GM18873 (cell line): ENCODE data around the gene FGF14.

Experiments
- ATAC-seq: cut with Tn5 transposase; IDR thresholded peaks from one replicate; pipeline ENCODE4 v1.9.1; 2021; ENCODE audit warnings: mild to moderate bottlenecking, moderate library complexity, moderate number of reproducible peaks; ENCODE audit not compliant: unreplicated experiment, low FRiP score

FGF14 gene

DNA sequence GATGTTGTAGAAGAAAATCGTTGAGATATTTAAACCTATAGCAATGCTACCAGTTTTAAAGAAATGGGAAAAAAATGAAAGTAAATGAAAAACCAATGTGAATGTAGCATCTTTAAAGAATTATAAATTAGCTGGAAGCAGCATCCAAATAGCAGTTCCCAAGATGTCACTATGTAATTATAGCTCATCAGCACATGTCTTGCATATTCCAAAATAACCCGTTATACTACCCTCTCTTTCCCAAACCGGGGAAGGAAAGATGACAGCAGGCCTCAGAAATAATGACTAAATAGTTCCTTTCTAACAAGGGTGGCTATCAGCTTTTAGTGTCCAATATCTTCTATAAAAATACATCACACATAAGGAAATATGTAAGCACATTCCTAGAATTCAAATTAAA, 140.5 kb downstream of the FGF14 start:
- ATAC-seq, result no peak

DNA sequence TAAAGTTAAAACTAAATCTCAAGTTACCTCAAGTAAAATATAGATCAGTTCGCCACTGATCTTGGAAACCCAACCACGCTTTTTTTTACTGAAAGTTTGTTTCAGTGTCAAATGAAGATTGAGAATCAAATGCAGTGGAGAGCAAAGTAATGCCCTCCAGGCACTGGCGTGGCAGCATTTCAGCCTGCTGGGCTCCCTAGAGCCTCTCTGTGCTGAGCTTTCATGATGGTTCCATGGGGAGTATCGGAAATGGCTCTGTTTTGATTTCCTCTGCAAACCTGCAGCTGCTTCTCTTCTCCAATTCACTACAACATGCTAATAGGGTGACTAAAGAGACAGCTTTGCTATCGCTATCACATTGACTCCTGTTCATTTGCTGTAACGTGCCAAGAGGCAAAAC, 141.6 kb downstream of the FGF14 start:
- ATAC-seq, result no peak

DNA sequence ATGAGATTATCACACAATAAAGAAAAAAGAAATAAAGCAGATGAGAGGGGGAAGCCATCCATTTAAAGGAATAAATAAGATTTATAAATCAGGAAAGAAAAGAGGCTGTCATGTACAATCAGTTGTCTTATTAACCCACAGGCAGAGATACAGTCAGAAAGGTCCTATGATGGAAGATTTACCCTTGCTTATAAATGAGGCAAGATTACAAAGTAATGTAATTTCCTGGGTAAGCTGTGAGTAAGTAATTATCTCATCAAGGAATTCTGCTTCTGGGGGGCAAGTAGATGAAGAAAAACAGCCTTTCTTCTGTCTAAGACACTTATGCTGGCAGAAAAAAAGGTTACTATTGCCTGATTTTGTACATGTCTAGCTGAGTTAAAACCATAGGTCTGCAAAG, 146.4 kb downstream of the FGF14 start:
- ATAC-seq, result no peak

DNA sequence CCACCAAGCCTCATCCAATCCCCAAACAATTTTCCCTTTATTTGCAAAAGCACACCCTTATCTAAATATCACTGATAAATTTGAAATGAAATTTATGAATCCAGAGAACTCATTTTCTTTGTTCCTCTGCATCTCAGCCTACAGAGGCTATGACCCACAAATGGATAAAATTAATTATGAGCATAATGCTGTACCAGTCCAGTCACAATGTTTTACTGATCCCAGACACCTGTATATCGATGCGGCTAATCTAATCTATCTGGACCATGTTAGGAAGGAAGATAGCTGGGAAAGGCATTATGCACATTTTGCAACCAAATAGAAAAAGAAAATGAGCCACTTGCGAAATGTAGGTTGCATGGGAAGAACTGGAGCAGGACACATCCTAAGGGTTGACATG, 150.0 kb downstream of the FGF14 start:
- ATAC-seq, result no peak

GRCh38 chr13:102250448-102250847, 151.4 kb downstream of the FGF14 start:
- no peak for ATAC-seq

- ATAC-seq, result no peak
These were observed 157.1 kb downstream of the FGF14 start for GRCh38 chr13:102244607-102245227.

GRCh38 chr13:102240110-102240509, 161.7 kb downstream of the FGF14 start:
- ATAC-seq, result no peak

DNA sequence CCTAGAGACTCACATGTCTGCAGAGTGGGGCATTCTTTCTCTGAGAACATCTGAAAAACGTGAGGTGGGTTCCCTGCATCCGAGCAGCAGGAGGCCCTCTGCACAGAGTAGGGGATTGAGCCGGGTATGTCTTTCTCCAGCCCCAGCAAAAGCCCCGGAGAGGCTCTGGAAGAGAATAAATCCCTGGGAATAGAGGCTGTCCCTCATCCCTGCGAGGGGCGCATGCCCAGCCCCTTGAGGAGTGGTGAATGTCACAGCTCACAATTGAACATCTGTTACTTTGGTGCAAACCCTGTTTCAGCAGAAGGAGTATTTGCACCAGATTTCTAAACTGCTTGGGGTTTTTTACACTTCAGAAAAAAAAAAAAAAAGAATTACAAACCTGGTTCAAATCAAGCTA, 164.6 kb downstream of the FGF14 start:
- no peak for ATAC-seq

- no peak for ATAC-seq
These were observed 165.0 kb downstream of the FGF14 start for GRCh38 chr13:102236830-102237229.

- ATAC-seq, result no peak
These were observed 165.5 kb downstream of the FGF14 start for GRCh38 chr13:102236341-102236740.

DNA sequence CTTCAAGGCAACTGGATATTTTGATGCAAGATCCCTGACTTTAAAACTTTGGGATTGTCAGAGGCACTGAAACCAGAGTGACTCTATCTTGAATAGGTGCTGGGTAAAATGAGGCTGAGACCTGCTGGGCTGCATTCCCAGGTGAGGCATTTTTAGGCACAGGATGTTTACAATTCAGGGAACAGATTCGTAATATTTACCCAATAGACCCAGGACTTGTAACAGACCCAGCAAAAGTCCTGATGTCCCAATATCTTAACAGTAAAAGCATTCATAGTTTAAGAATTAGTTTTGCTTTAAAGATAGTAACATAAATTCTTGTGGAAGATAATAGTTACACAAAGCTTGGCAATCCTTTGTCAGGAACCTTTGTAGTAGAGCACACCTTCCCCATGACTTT, 166.2 kb downstream of the FGF14 start:
- no peak for ATAC-seq

DNA sequence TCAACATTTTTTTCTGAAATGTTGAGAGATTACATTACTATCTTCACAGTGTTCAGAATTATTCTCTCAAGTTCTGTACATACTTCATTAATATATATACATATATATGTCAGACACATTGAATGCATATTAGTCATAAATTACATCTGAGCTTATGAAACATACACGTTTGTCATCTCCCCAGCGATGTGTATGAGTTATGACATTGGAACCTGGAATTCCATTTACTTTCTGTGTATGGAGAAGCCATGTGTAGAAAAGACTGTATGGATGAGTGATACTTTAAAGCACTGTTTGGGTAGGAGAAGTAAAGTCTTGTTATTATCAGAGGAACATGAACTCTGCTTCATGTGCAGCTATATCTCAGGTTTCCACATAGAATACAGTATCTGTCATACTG, 167.2 kb downstream of the FGF14 start:
- ATAC-seq, result no peak

DNA sequence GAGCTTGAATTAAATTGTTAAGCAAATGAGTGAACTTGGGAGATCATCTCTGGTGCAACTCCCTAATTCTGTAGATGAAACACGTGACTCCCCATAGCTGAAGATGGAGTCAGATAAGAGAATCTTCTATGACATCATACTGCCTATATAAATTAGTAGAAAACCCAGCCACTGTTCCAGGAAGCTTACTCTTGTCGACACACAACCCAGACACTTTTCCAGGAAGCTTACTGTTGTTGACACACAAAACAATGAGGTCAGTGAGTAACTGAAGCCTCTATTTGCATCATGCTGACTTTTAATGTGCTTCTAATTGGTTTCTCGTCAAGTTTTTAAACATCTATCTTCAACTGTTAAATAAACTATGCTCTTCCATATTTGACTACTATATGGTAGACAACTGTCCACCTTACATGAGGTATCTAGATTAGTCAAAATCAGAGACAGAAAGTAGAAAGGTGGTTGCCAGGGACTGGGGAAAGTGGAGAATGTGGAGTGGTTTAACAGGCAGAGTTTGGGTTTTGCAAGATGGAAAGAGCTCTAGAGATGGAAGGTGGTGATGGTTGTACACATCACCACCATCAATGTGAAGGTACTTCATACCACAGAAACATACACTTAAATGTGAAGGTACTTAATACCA, 168.2 kb downstream of the FGF14 start:
- no peak for ATAC-seq

GRCh38 chr13:102231479-102231878, 170.4 kb downstream of the FGF14 start:
- no peak for ATAC-seq

GRCh38 chr13:102227741-102228140, 174.1 kb downstream of the FGF14 start:
- no peak for ATAC-seq

- no peak for ATAC-seq
These were observed 175.3 kb downstream of the FGF14 start for GRCh38 chr13:102226591-102226990.

DNA sequence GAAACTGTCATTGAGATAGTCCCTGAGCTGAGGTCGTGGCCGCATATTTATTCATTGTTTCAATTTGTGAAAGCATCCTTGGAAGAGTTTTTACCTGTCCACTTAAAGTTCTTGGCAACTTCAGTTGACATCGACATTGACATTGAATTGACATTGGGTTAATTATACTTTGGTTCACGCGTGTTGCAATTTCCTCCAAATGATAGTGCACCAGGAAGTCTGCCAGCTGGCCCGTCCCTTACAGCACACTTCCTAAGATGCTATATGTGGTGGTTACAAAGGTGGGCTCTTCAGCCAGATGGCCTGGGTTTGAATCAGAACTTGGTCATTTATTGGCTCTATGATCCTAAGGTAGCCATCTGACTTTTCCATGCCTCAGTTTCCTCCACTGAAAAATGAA, 176.0 kb downstream of the FGF14 start:
- ATAC-seq, result no peak

DNA sequence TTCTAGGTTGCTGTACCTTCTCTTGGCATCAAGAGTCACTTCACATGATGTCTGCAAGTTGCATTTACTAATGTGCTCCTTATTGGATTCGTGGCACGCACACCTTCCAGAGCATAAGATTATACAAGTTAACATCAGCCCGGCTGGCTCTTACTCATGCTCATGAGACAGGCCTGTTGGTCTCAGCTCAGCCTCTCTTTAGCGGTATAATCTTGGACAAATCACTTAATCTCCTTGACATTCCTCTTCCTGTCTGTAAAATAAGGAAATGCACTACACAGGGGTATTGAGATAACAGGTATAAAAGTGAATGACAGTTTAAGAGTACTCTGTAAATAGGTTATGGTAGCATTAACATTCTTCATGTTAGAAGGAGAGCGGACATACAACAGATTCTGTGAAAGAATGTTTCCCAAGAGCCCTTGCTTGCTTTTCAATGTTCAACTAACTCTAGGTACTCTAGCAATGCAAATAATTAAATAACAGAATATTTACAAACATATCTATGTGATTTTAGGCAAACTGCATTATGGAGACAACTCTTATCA, 181.1 kb downstream of the FGF14 start:
- no peak for ATAC-seq

DNA sequence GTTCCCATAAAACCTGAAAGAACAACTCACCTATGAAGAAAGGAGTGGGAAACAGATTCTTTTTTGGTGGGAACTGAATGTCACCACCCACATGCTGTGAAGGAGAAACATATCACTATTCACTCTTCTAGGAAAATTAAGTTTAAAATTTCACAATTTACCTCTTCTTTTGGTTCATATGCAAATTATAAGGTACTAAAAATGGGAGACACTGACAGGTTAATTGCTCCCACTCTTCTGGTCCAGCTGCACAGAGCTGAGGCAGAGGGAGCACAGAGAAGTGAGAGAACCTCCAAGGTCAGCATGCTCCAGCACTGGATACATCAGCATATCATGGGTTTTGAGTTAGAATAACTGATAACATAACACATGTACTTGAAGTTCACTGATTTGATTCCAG, 186.9 kb downstream of the FGF14 start:
- ATAC-seq, result no peak

DNA sequence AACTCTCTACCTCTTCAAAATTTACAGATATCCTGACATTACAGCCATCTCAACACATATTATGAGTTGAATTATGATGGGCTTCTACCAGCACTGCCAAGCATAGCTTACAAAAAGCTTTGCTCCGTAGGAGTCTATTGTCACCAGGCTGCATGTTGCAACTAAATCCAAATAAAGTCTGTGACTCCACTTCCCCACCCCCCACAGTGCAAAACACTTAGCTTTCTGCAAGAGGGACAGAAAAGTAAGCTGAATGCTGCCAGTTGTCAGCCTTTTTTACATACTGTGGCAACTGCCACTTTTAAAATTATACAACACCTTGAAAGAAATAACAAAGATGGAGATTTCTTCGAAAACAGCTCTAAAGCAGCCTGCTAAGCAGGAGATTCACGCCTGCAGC, 189.1 kb downstream of the FGF14 start:
- ATAC-seq, result no peak

DNA sequence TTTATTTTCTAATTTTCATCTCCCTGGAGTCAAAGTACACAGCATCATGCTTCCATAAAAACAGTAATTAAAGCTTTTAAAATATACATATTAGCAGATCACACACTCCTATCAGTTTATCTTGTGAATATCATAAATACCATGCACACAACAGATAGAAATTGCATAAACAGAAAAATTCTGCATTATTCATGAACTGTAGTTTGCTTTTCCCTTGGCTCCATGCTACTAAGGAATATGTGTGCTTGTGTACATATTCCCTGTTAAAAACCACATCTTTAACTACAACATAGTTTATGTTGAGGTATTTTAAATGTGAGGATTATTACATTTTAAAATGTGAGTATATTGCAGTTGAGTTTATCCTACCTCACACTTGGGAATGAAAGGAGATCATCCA, 193.5 kb downstream of the FGF14 start:
- ATAC-seq, result no peak

DNA sequence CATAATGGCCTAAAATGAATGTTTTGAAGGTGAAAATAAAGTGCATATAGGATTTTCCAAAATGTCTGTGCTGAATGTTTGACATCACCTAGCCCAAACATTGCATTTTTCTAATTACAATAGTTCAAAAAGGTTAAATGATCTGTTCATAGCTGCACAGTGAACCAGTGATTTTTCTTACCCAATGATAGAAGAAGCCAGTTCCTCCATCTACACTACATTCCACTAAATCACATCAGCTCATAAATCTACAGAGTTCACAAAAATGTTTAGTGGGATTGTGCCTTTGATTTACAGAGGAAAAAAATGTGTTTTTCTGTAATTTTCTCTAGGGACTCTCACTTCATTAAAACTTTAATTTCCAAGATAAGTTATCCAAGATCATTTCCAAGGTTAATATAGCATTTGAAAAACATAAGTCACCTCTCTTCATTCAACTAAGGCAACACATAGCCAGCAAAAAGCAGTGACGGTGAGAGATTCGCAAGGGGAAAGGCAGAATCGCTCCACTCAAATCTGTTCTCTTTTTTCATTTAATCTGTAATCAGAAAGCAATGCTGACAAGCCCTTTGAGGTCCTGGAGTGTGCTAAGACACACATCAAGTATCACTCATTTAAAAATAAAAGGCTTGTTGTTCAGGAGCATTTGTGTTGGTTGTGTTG, 194.0 kb downstream of the FGF14 start:
- no peak for ATAC-seq
